Smooth muscle cell (in vitro differentiated cells): ENCODE results near the gene ERCC4. TPM values are rescaled to one million over a fixed set of nuclear protein-coding genes. Genes with fewer than 3 reads are reported as not detected.

Source experiments
- DNase-seq: peaks from one replicate; lab custom pipeline; 2025; ENCODE audit not compliant: unreplicated experiment; lab: John Stamatoyannopoulos, UW
- H2AFZ ChIP-seq: fragments of 200-600 bp; sonication (generic); 2 replicates; pipeline ENCODE4 v1.6.0; 2016; ENCODE audit warnings: antibody characterized with exemption, low read depth, mild to moderate bottlenecking
- H3F3A ChIP-seq: fragments of 200-600 bp; sonication (generic); 2 replicates; pipeline ENCODE4 v1.6.0; 2017; ENCODE audit warnings: antibody characterized with exemption, low read depth
- H3K27ac ChIP-seq: fragments of 200-600 bp; sonication (generic); 2 replicates; pipeline ENCODE4 v1.5.1; 2016; ENCODE audit warnings: low read depth, mild to moderate bottlenecking
- H3K27me3 ChIP-seq: fragments of 200-600 bp; sonication (generic); 2 replicates; pipeline ENCODE4 v1.6.1; 2016; ENCODE audit warnings: low read depth, mild to moderate bottlenecking
- H3K36me3 ChIP-seq: fragments of 200-600 bp; sonication (generic); 2 replicates; pipeline ENCODE4 v1.5.1; 2016; ENCODE audit warnings: low read depth
- H3K4me1 ChIP-seq: fragments of 200-600 bp; sonication (generic); 2 replicates; pipeline ENCODE4 v1.5.1; 2016; ENCODE audit warnings: low read depth
- H3K4me2 ChIP-seq: fragments of 200-600 bp; sonication (generic); 2 replicates; pipeline ENCODE4 v1.6.0; 2016; ENCODE audit warnings: mild to moderate bottlenecking
- H3K4me3 ChIP-seq: fragments of 200-600 bp; sonication (generic); 2 replicates; pipeline ENCODE4 v1.5.1; 2016; ENCODE audit warnings: mild to moderate bottlenecking
- H3K79me2 ChIP-seq: fragments of 200-600 bp; sonication (generic); 2 replicates; pipeline ENCODE4 v1.6.0; 2016; ENCODE audit warnings: low read depth, mild to moderate bottlenecking
- H3K9ac ChIP-seq: fragments of 200-600 bp; sonication (generic); 2 replicates; pipeline ENCODE4 v1.6.0; 2016; ENCODE audit warnings: low read depth
- H3K9me3 ChIP-seq: fragments of 200-600 bp; sonication (generic); replicated peaks from 2 replicates; pipeline ENCODE4 v1.5.1; 2016; ENCODE audit warnings: low read depth
- H4K20me1 ChIP-seq: fragments of 200-600 bp; sonication (generic); 2 replicates; pipeline ENCODE4 v1.6.0; 2016; ENCODE audit warnings: low read depth
- CTCF ChIP-seq: fragments of 200-600 bp; sonication (generic); IDR thresholded peaks from 2 replicates; pipeline ENCODE4 v1.5.1; 2017; ENCODE audit warnings: borderline replicate concordance, mild to moderate bottlenecking, antibody characterized with exemption; ENCODE audit not compliant: insufficient read depth, poor library complexity, severe bottlenecking
- WGBS: methylation state at CpG from one replicate; pipeline ENCODE4 v1.1.7; 2016; ENCODE audit warnings: low lambda C conversion rate; 5-methylcytosine and 5-hydroxymethylcytosine counted together
- polyA plus RNA-seq: library from polyadenylated mRNA; unstranded; fragments of >200 nt; fragmentation: Nextera tagmentation; extraction: Ambion mirVana; gene quantifications from 2 replicates; pipeline ENCODE4 v1.2.1, GENCODE V29; 2016
- total RNA-seq: library from RNA; depleted of rRNA; stranded (reverse); fragments of >200 nt; gene quantifications from 2 replicates; pipeline ENCODE4 v1.2.3, GENCODE V29; 2014

Gene ERCC4
- total and polyA plus RNA-seq, 2 experiments from 2014 or later = 10.3 to 17.4 TPM

- H3K4me1 ChIP-seq = no peaks in the 10 kb centered on the region
- 86% methylated on average over 3 of the region's 3 CpGs for WGBS
- no peaks in the 10 kb centered on the region for H3K79me2 ChIP-seq
- no peak for TF ChIP-seq CTCF
- H3K27me3 ChIP-seq = no peaks in the 10 kb centered on the region
- H3K27ac ChIP-seq = no peak overlapping the region
- H3K36me3 ChIP-seq = no peaks in the 10 kb centered on the region
- H2AFZ ChIP-seq = no peak overlapping the region
- H3F3A ChIP-seq = no peaks in the 10 kb centered on the region
- no peaks in the 10 kb centered on the region for H4K20me1 ChIP-seq
- H3K4me2 ChIP-seq = no peak overlapping the region
- H3K4me3 ChIP-seq = no peak overlapping the region
- no peak for DNase-seq
- no peak overlapping the region for H3K9ac ChIP-seq
- H3K9me3 ChIP-seq = no peaks in the 10 kb centered on the region
These were observed 21.7 kb upstream of the ERCC4 start for GRCh38 chr16:13898233-13898632.

- H3K27ac ChIP-seq = no peak overlapping the region
- no peaks in the 10 kb centered on the region for H3K27me3 ChIP-seq
- H3K4me1 ChIP-seq = no peaks in the 10 kb centered on the region
- H3K4me3 ChIP-seq = no peak overlapping the region
- no peak for TF ChIP-seq CTCF
- no peaks in the 10 kb centered on the region for H3K36me3 ChIP-seq
- H3K4me2 ChIP-seq = no peak overlapping the region
- no peak overlapping the region for H2AFZ ChIP-seq
- WGBS = 93% methylated on average over 3 of the region's 3 CpGs
- DNase-seq = no peak
- H3K9me3 ChIP-seq = no peaks in the 10 kb centered on the region
- H3F3A ChIP-seq = no peaks in the 10 kb centered on the region
- no peaks in the 10 kb centered on the region for H3K79me2 ChIP-seq
- no peak overlapping the region for H3K9ac ChIP-seq
- no peaks in the 10 kb centered on the region for H4K20me1 ChIP-seq
These were observed 17.9 kb upstream of the ERCC4 start for GRCh38 chr16:13902052-13902451.

GRCh38 chr16:13902677-13903076 lies 17.3 kb upstream of the ERCC4 start:
- Histone ChIP-seq H4K20me1 (no peaks in the 10 kb centered on the region), H2AFZ (no peak overlapping the region), H3K27me3 (no peaks in the 10 kb centered on the region), H3K79me2 (no peaks in the 10 kb centered on the region), H3K4me2 (no peak overlapping the region), H3K9me3 (no peaks in the 10 kb centered on the region), H3K4me3 (no peak overlapping the region), H3K9ac (no peak overlapping the region), H3K27ac (no peak overlapping the region), H3F3A (no peaks in the 10 kb centered on the region), H3K4me1 (no peaks in the 10 kb centered on the region), H3K36me3 (no peaks in the 10 kb centered on the region)
- TF ChIP-seq CTCF = no peak
- 95% methylated on average over 3 of the region's 3 CpGs for WGBS
- DNase-seq = no peak

- H3K4me3 ChIP-seq = no peak overlapping the region
- no peaks in the 10 kb centered on the region for H3K79me2 ChIP-seq
- H3K9ac ChIP-seq = no peak overlapping the region
- no peak for DNase-seq
- no peaks in the 10 kb centered on the region for H3K9me3 ChIP-seq
- H3F3A ChIP-seq = no peaks in the 10 kb centered on the region
- H2AFZ ChIP-seq = no peak overlapping the region
- H4K20me1 ChIP-seq = no peaks in the 10 kb centered on the region
- no peaks in the 10 kb centered on the region for H3K27me3 ChIP-seq
- no peak overlapping the region for H3K4me2 ChIP-seq
- no peaks in the 10 kb centered on the region for H3K36me3 ChIP-seq
- no peaks in the 10 kb centered on the region for H3K4me1 ChIP-seq
- TF ChIP-seq CTCF = no peak
- WGBS = 86% methylated on average over 1 of the region's 1 CpG
- no peak overlapping the region for H3K27ac ChIP-seq
These were observed 15.7 kb upstream of the ERCC4 start for GRCh38 chr16:13904179-13904691.
